A549 (cell line): ENCODE results near the gene C2orf78. TPM values are rescaled to one million over a fixed set of nuclear protein-coding genes. Genes with fewer than 3 reads are reported as not detected.

Experiments
- ATAC-seq, 2 experiments: fragments of 200-7000 bp in 1 of 2; fragments of >200 bp in 1 of 2; cut with Nextera tagmentation in 1 of 2; cut with Tn5 transposase in 1 of 2; 3 replicates each; pipeline versions ENCODE4 v1.8.0 to v1.9.1; 2018 to 2020; ENCODE audit warnings: mild to moderate bottlenecking in 1 of 2, moderate library complexity in 1 of 2
- CTCF ChIA-PET: fragments of 300-600 bp; sonication (Branson Sonifier 250); formaldehyde crosslinking; extraction: SDS; loops from one replicate; lab custom pipeline; 2021; ENCODE audit warnings: antibody characterized with exemption, inconsistent platforms; lab: Yijun Ruan, JAX
- POLR2A ChIA-PET: fragments of 350-600 bp; formaldehyde crosslinking; extraction: SDS; loops from one replicate; lab custom pipeline; 2021; ENCODE audit warnings: antibody characterized with exemption, inconsistent platforms; lab: Yijun Ruan, JAX
- DNase-seq, 2 experiments: peaks; one replicate each; pipeline versions ENCODE4 v3.0.0 to v3.0.0-alpha.2; 2011 to 2016; ENCODE audit warnings: low read depth in 1 of 2, low spot score in 1 of 2
- FAIRE-seq: peaks from 2 replicates; lab custom pipeline; 2011; peaks lifted over from hg19 to GRCh38; lab: Jason Lieb, UNC
- H3K27ac ChIP-seq, 2 experiments: fragments of >200 bp; sonication (Bioruptor Twin); formaldehyde crosslinking; 3 replicates each; pipeline ENCODE4 v1.5.1; 2016 to 2017
- H3K4me1 ChIP-seq: fragments of >200 bp; sonication (Bioruptor Twin); formaldehyde crosslinking; 3 replicates; pipeline ENCODE4 v1.6.1; 2016
- H3K4me2 ChIP-seq: fragments of >200 bp; sonication (Bioruptor Twin); formaldehyde crosslinking; 3 replicates; pipeline ENCODE4 v1.6.1; 2016
- H3K4me3 ChIP-seq: fragments of >200 bp; sonication (Bioruptor Twin); formaldehyde crosslinking; 3 replicates; pipeline ENCODE4 v1.5.1; 2016
- H3K9me3 ChIP-seq: fragments of >200 bp; sonication (Bioruptor Twin); formaldehyde crosslinking; 3 replicates; pipeline ENCODE4 v1.6.1; 2016
- ATOH8 ChIP-seq: fragments of 250-450 bp; sonication (Bioruptor Pico); IDR thresholded peaks from 2 replicates; pipeline ENCODE4 v1.5.0; 2020; ENCODE audit warnings: low read depth, mild to moderate bottlenecking, moderate library complexity
- BCL3 ChIP-seq: fragments of >200 bp; sonication (Bioruptor Twin); formaldehyde crosslinking; IDR thresholded peaks from 3 replicates; pipeline ENCODE4 v1.6.1; 2016
- CBX8 ChIP-seq: fragments of 200-600 bp; sonication (generic); IDR thresholded peaks from 2 replicates; pipeline ENCODE4 v1.6.1; 2016
- EHF ChIP-seq: fragments of 250-450 bp; sonication (Bioruptor Pico); IDR thresholded peaks from 2 replicates; pipeline ENCODE4 v1.5.0; 2020; ENCODE audit warnings: mild to moderate bottlenecking
- EHMT2 ChIP-seq: fragments of 200-600 bp; sonication (generic); IDR thresholded peaks from 2 replicates; pipeline ENCODE4 v1.6.1; 2016; ENCODE audit warnings: antibody characterized with exemption, low read depth, mild to moderate bottlenecking, moderate library complexity
- ELK1 ChIP-seq: fragments of 150-350 bp; IDR thresholded peaks from 2 replicates; pipeline ENCODE4 v1.6.1; 2014; ENCODE audit warnings: low read depth, mild to moderate bottlenecking, low read length
- EP300 ChIP-seq, 2 experiments: fragments of >200 bp; sonication (Bioruptor Twin); formaldehyde crosslinking; IDR thresholded peaks; 2 replicates in 1 of 2; 3 replicates in 1 of 2; pipeline ENCODE4 v1.6.1; 2016 to 2017
- ESRRA ChIP-seq: fragments of 150-350 bp; IDR thresholded peaks from 2 replicates; pipeline ENCODE4 v1.6.1; 2014; ENCODE audit warnings: mild to moderate bottlenecking, low read length, borderline replicate concordance
- FOSB ChIP-seq: fragments of 250-450 bp; sonication (Bioruptor Pico); IDR thresholded peaks from 2 replicates; pipeline ENCODE4 v1.5.0; 2020; ENCODE audit warnings: mild to moderate bottlenecking, moderate library complexity
- FOXS1 ChIP-seq: fragments of 250-450 bp; sonication (Bioruptor Pico); IDR thresholded peaks from 2 replicates; pipeline ENCODE4 v1.5.0; 2020; ENCODE audit warnings: mild to moderate bottlenecking, moderate library complexity
- HES2 ChIP-seq: fragments of >200 bp; sonication (Bioruptor Twin); formaldehyde crosslinking; IDR thresholded peaks from 2 replicates; pipeline ENCODE4 v1.6.1; 2016
- HMGXB4 ChIP-seq: fragments of 250-450 bp; sonication (Bioruptor Pico); IDR thresholded peaks from 2 replicates; pipeline ENCODE4 v1.5.0; 2021; ENCODE audit warnings: mild to moderate bottlenecking, moderate library complexity, borderline replicate concordance
- HOXA7 ChIP-seq: fragments of 250-450 bp; sonication (Bioruptor Pico); IDR thresholded peaks from 2 replicates; pipeline ENCODE4 v1.5.0; 2020; ENCODE audit warnings: mild to moderate bottlenecking, moderate library complexity
- HOXB13 ChIP-seq: fragments of 250-450 bp; sonication (Bioruptor Pico); IDR thresholded peaks from 2 replicates; pipeline ENCODE4 v1.5.0; 2020; ENCODE audit warnings: low read depth, mild to moderate bottlenecking, moderate library complexity
- HOXB5 ChIP-seq: fragments of 250-450 bp; sonication (Bioruptor Pico); IDR thresholded peaks from 2 replicates; pipeline ENCODE4 v1.5.0; 2020; ENCODE audit warnings: mild to moderate bottlenecking, moderate library complexity
- JUNB ChIP-seq: fragments of >200 bp; sonication (Bioruptor Twin); formaldehyde crosslinking; IDR thresholded peaks from 2 replicates; pipeline ENCODE4 v1.6.1; 2016
- KDM1A ChIP-seq: fragments of 200-600 bp; sonication (generic); IDR thresholded peaks from 2 replicates; pipeline ENCODE4 v1.6.1; 2016; ENCODE audit warnings: low read depth, mild to moderate bottlenecking
- MAFK ChIP-seq: fragments of 450-650 bp; IDR thresholded peaks from 2 replicates; pipeline ENCODE4 v1.6.1; 2014; ENCODE audit not compliant: partially characterized antibody
- MAX ChIP-seq: IDR thresholded peaks from 2 replicates; pipeline ENCODE4 v1.6.1; 2012
- MAZ ChIP-seq: fragments of 150-350 bp; IDR thresholded peaks from 2 replicates; pipeline ENCODE4 v1.6.1; 2014; ENCODE audit warnings: antibody characterized with exemption, low read depth, low read length, borderline replicate concordance
- MYC ChIP-seq: IDR thresholded peaks from 2 replicates; pipeline ENCODE4 v1.6.1; 2012; ENCODE audit warnings: mild to moderate bottlenecking, inconsistent platforms, low read length, improper control_type of control experiment, borderline replicate concordance
- PBX3 ChIP-seq: IDR thresholded peaks from 2 replicates; pipeline ENCODE4 v1.6.1; 2012
- RARB ChIP-seq: fragments of 250-450 bp; sonication (Bioruptor Pico); IDR thresholded peaks from 2 replicates; pipeline ENCODE4 v1.8.0; 2021; ENCODE audit warnings: mild to moderate bottlenecking, moderate library complexity
- TP53 ChIP-seq: fragments of 250-450 bp; sonication (Bioruptor Pico); IDR thresholded peaks from 2 replicates; pipeline ENCODE4 v1.5.0; 2021; ENCODE audit warnings: mild to moderate bottlenecking, moderate library complexity
- ZC3H11A ChIP-seq: fragments of 450-650 bp; IDR thresholded peaks from 2 replicates; pipeline ENCODE4 v1.6.1; 2014; ENCODE audit warnings: antibody characterized with exemption, mild to moderate bottlenecking
- ZFP36 ChIP-seq: fragments of 450-650 bp; IDR thresholded peaks from 2 replicates; pipeline ENCODE4 v1.6.1; 2014; ENCODE audit warnings: borderline replicate concordance; ENCODE audit not compliant: partially characterized antibody
- WGBS: methylation state at CpG from one replicate; pipeline ENCODE4 v1.1.6; 2017; ENCODE audit errors: missing lambda C conversion rate; 5-methylcytosine and 5-hydroxymethylcytosine counted together
- polyA plus RNA-seq, 4 experiments: library from polyadenylated mRNA; depleted of rRNA in 3 of 4; stranded (reverse); fragments of >200 nt; fragmentation: RNase III in 1 of 4; extraction: RNeasy Plus Mini Kit Qiagen cat#74134 plus additional on column Dnase treatment in 1 of 4; gene quantifications; 2 replicates in 3 of 4; 3 replicates in 1 of 4; pipeline ENCODE4 v1.2.3, GENCODE V29; 2011 to 2017
- TF ChIP-seq, protein P1 (sequence below): fragments of >200 bp; sonication (Bioruptor Twin); formaldehyde crosslinking; IDR thresholded peaks from 3 replicates; pipeline ENCODE4 v1.5.1; 2016

Gene C2orf78
- polyA plus RNA-seq, 2 of the 4 experiments (the other 2 are of a cell fraction): not detected

DNA sequence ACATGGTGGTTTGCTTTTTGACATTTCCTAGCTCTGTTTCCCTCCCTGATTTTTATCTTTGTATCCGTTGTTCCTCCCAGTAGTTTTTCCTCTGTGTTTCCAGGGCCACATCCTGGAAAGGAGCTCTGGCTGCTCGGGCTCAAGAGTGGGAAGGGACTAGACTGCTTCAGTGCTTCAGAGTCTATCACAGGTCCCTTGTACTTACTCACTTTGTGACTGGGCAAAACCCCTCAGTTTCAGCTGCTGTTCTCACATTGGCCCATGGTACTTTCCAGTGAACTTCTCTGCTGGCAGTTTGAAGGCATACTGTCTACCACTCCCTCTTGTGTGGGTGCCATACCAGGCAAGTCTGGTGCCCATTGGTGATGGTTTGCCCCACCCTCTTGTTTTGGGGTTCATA, 37.2 kb downstream of the C2orf78 start:
- no peak overlapping the region for H3K4me2 ChIP-seq
- ATAC-seq (no peak; a peak in 1 of 6 replicates), DNase-seq (no peak), FAIRE-seq (no peak)
- H3K4me3 ChIP-seq: no peak overlapping the region
- CTCF ChIA-PET: interaction anchor here (0.6 to 5.4 kb wide), 6 partner anchors 9 to 659 kb away, joined by 3 to 85 read pairs (median 3); partner anchors contain the start of gene BOLA3
- POLR2A ChIA-PET: no interaction called here
- H3K27ac ChIP-seq: no peak overlapping the region
- no peaks in the 10 kb centered on the region for H3K9me3 ChIP-seq
- no peak for TF ChIP-seq ZC3H11A
- TF ChIP-seq, protein P1, sequence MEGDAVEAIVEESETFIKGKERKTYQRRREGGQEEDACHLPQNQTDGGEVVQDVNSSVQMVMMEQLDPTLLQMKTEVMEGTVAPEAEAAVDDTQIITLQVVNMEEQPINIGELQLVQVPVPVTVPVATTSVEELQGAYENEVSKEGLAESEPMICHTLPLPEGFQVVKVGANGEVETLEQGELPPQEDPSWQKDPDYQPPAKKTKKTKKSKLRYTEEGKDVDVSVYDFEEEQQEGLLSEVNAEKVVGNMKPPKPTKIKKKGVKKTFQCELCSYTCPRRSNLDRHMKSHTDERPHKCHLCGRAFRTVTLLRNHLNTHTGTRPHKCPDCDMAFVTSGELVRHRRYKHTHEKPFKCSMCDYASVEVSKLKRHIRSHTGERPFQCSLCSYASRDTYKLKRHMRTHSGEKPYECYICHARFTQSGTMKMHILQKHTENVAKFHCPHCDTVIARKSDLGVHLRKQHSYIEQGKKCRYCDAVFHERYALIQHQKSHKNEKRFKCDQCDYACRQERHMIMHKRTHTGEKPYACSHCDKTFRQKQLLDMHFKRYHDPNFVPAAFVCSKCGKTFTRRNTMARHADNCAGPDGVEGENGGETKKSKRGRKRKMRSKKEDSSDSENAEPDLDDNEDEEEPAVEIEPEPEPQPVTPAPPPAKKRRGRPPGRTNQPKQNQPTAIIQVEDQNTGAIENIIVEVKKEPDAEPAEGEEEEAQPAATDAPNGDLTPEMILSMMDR: no peak
- TF ChIP-seq TP53: no peak
- TF ChIP-seq MAFK: no peak
- no peak for TF ChIP-seq EP300 (IDR thresholded peaks at IDR 0.05)
- no peak for TF ChIP-seq BCL3
- no peak for TF ChIP-seq MAZ
- TF ChIP-seq ATOH8 (CRISPR knock-in tag): no peak
- no peak for TF ChIP-seq FOXS1 (CRISPR knock-in tag)
- no peak for TF ChIP-seq HMGXB4 (CRISPR knock-in tag)
- TF ChIP-seq HOXB5 (CRISPR knock-in tag): no peak
- TF ChIP-seq MYC: no peak
- TF ChIP-seq FOSB (CRISPR knock-in tag): no peak
- no peak for TF ChIP-seq MAX
- WGBS: 13% methylated on average over 2 of the region's 2 CpGs
- H3K4me1 ChIP-seq: no peaks in the 10 kb centered on the region

GRCh38 chr2:73821669-73822068, 37.7 kb downstream of the C2orf78 start:
- H3K27ac ChIP-seq: no peak overlapping the region
- no peak for DNase-seq
- TF ChIP-seq EHF (CRISPR knock-in tag): no peak
- no peak for TF ChIP-seq CBX8
- TF ChIP-seq KDM1A: no peak
- TF ChIP-seq EHMT2: no peak
- no peak for TF ChIP-seq PBX3
- TF ChIP-seq HES2: no peak
- TF ChIP-seq ZFP36: no peak
- TF ChIP-seq HOXA7 (CRISPR knock-in tag): no peak
- no peak for TF ChIP-seq ELK1
- no peak for TF ChIP-seq HOXB13 (CRISPR knock-in tag)
- no peak for TF ChIP-seq JUNB
- no peak for TF ChIP-seq RARB (CRISPR knock-in tag)
- no peak for TF ChIP-seq MAZ
- TF ChIP-seq ESRRA: no peak
- TF ChIP-seq, all 56 proteins: peak for 0
- 18% methylated on average over 2 of the region's 2 CpGs for WGBS
- FAIRE-seq: no peak
- no peak for ATAC-seq
- POLR2A ChIA-PET: no interaction called here
- CTCF ChIA-PET: interaction anchor here (0.6 to 5.4 kb wide), 5 partner anchors 10 to 773 kb away, joined by 3 to 85 read pairs (median 3); partner anchors contain the start of gene BOLA3
- Histone ChIP-seq H3K4me1 (no peaks in the 10 kb centered on the region), H3K4me2 (no peak overlapping the region), H3K4me3 (no peak overlapping the region), H3K9me3 (no peaks in the 10 kb centered on the region)
